ENCODE measurements around the gene SGIP1.
"Not testable (repeated sequence)": the region's sequence is repeated elsewhere in the genome, so short reads cannot be mapped to it uniquely, and the experiment has no call there.

Gene SGIP1

DNA sequence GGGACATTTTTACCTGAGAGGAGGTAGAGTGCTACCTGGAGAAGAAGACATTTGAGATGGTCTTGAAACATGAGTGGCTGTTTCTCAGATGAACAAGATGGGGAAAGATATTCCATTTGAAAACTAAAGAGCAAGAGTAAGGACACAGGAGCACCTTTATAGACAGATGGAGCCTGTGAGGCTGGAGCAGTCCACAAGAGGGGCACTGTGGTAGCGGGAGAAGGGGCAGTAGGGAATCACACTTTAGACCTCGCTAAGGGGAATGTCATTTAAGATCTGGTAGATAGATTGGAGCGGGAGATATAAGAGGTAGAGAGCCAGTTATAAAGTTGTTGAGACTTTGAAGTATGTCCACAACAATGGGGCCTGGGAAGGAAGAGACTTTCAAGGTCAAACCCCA lies 241.7 kb downstream of the SGIP1 start:
- no peak for DNase-seq

DNA sequence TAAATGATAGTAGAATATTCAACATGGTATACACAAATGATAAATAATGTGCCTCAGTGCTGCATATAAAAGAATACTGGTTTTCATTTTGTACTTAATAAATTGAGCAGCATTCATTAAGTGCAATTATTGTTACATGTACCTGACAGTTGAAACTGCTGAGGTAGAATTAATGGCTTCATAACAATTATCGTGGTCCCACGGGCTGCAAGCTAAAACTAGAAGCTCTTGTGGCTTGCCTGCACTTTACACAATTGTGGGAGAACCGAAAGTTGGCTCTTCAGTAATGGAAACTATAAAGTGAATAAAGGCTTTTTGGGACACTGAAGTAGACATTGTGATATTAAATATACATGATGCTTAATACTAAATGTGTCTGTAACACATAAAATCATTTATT lies 243.9 kb downstream of the SGIP1 start:
- peak; percentile 78 to 97 (median 85) for DNase-seq

DNA sequence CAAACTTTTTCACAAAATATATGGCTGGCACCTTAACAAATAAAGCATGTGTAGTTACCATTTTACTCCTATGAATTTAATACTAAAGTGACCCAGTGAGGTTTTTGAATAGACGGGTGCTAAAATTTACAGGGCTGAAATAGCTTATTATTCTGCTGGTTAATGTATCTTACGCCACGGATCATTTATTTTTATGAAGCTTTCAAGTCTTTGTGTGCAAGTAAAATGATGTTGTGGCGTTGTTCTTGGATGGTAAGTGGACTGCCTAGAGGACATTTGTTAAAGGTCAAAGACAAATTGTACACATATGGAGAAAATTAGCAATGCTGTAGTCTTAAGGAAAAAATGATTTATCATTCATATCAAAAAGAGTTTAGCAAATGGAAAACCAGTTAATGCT lies 244.3 kb downstream of the SGIP1 start:
- peak; percentile 72 to 96 (median 94) for DNase-seq

DNA sequence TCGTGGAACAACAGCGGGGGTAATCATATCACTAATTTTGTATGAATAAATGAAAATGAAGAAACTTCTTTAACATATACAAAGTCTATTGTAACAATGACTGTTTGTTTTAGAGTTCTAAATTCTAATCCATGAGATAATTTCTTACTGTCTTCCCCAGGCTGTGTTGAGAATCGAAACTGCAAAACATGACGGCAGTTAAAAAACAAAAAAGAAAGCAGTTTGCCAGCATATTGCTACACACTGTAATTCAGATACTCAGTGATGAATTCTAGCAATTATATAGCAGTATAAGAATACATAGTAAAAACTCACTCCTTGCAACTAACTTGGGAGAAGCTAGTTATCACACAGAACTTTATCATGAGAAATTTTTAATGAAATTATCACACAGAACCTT lies 245.0 kb downstream of the SGIP1 start:
- DNase-seq = no peak

DNA sequence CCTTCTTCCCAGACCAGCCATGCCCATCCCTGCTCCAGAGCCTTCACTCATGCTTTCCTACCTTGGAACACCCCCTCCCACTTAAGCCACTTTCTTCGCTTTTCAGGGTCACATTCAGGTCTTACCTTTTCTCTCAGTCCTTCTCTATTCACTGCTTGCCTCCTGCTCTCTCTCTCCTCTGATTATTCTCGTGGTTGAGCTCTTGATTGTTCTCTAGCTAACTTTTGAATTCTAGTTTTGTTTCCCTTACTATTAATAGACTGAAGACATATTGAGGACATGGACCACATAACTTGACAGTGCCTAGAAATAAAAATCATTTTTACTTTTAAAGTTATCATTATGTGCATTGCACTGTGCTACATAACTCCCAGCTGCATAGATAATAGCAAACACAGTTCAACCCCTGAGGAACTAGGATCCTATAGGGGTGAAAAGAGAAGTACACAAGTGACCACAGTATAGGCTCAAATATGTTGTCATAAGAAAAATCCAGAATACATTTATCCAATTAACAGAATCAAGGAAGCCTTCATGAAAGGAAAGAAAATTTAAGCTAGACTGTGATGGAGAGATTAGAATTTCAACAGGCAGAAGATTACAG lies 245.6 kb downstream of the SGIP1 start:
- peak in 2 of 3 experiments; percentile 18 to 45 for DNase-seq

DNA sequence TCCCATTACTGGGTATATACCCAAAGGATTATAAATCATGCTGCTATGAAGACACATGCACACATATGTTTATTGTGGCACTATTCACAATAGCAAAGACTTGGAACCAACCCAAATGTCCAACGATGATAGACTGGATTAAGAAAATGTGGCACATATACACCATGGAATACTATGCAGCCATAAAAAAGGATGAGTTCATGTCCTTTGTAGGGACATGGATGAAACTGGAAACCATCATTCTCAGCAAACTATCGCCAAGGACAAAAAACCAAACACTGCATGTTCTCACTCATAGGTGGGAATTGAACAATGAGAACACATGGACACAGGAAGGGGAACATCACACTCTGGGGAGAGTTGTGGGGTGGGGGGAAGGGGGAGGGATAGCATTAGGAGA lies 251.8 kb downstream of the SGIP1 start:
- DNase-seq = not testable (repeated sequence)

DNA sequence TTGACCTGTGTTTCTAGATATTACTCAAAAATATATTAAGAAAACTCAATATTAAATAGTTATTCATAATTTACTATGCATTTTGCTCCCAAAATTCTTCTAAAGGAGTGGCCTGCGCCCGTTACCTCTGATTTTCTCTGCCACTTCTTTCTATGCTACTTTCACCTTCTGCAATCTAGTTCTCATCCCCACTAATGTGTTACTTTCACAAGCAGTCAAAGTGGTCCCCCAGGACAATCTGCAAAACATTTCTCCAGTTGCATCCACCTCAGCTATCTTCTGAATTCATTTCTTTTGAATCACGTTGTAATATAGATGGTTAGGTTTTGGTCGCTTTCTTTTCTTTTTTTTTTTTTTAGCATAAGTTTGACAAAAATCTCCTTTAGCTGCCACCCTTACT lies 253.7 kb downstream of the SGIP1 start:
- no peak for DNase-seq

DNA sequence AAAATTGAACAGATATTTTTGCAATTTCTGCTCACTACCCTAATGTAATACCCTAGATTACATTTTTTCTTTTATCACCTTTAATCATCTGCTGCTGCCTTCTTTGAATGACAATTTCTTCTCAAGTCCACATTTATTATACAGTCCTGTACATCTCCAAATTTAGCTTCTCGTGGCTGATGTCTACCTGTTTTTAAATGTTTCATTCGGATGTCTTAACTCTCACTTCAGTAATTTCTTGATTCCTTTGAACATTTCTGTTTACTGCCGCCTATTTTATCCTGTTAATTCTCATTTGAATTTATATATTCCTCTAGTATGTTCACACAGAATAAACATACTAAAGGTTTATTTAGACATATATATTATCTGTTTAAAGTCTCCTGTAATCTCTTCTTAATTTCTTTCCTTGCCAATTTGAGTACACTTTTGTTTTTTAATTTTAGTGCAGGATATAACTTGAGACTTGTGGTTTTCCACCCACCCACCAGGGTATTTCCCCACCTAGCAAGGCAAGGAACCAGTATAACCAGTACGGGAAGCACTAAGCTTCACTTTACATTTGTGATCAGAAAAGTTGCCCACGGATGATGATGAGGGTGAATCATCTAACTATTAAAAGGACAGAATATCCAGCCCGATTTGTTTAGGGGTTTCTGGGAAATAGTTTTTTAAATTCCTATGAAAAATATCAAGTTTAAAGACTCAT lies 254.4 kb downstream of the SGIP1 start:
- no peak for DNase-seq

DNA sequence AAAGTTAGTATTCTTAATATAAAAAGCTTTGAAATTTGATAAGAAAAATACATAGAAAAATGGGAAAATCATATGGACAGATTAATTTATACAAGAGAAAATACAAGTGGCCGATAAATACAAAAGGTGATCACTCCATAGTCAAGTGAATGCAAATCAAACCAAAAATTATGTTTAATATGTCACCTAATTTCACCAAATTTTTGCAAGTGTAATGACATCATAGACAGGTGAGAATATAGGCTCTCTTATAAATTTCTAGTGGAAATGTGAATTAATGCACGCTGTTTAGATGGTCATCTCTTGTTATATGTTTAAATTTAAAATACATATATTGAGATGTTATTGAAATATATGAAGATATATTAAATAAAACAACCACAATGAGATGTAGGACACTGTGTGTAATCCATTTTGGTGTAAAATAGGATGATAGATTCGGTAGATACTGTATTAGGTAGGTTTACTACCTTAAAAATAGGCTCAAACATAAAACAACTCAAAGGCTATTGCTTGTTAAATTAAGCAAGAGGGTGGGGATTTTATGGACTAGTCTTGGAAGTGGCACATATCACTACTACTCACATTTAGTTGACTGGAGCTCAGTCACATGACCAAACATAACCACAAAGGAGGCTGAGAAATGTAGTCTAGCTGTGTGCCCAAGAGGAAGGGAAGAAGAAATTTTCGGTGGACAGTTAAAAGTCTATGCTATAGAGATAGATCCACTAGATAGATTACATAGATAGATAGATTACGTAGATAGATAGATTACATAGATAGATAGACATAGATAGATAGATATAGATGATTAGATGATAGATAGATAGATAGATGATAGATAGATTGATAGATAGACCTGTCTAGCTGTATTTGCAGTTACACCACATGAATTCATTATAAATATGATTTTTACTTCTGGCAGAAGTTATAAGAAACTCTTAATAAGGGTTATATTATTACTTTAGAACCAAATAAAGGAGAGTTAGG lies 258.0 kb downstream of the SGIP1 start:
- DNase-seq = no peak

DNA sequence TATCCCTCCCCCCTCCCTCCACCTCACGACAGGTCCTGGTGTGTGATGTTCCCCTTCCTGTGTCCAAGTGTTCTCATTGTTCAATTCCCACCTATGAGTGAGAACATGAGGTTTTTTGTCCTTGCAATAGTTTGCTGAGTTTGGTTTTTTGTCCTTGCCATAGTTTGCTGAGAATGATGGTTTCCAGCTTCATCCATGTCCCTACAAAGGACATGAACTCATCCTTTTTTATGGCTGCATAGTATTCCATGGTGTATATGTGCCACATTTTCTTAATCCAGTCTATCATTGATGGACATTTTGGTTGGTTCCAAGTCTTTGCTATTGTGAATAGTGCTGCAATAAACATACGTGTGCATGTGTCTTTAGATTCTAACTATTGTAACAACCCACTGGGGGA lies 261.9 kb downstream of the SGIP1 start:
- DNase-seq = not testable (repeated sequence)

All from NCI-H1417 (cell line).